Measurements from ENCODE around the gene ATP9B. TPM values are rescaled to one million over a fixed set of nuclear protein-coding genes. Genes with fewer than 3 reads are reported as not detected.
A peak's percentile ranks its signal among the peaks of the same experiment; 100 is the strongest.

Gene ATP9B
- total and polyA plus RNA-seq, 10 of the 15 experiments (the other 5 are each of a cell fraction or from before 2014, with no cell fraction given): 0.74 to 20.7 (median 12.9) TPM

- H3K4me3 ChIP-seq: no peak overlapping the region
- FAIRE-seq (no peak), ATAC-seq (no peak), DNase-seq (ENCODE audit: low read depth, low spot score) (no peak)
- H3K9me3 ChIP-seq (replicated peaks; ENCODE audit: control insufficient read depth, insufficient read depth, low read length): no peaks in the 10 kb centered on the region
- H3K27ac ChIP-seq (ENCODE audit: control insufficient read depth, insufficient read depth): no peak overlapping the region
- intact Hi-C loops (cut with micrococcal nuclease; ENCODE audit: unreplicated experiment): no loop called here
- peaks cover 10% of the 10 kb centered on the region for H3K4me1 ChIP-seq (ENCODE audit: control insufficient read depth, insufficient read depth, low read length)
- POLR2A ChIA-PET: interaction anchor here (0.7 kb wide), 1 partner anchor 16 kb away, joined by 6 read pairs; no protein-coding TSS in a partner anchor
- RAD21 ChIA-PET (ENCODE audit: unreplicated experiment): interaction anchor here (0.7 kb wide), 1 partner anchor 109 kb away, joined by 3 read pairs; no protein-coding TSS in a partner anchor
- SMC1A ChIA-PET (ENCODE audit: uncharacterized antibody, unreplicated experiment): no interaction called here
- no peaks in the 10 kb centered on the region for H3K27me3 ChIP-seq (replicated peaks in 1 of 2; ENCODE audit: control insufficient read depth in 2 of 2, insufficient read depth in 2 of 2, low read length in 1 of 2)
- H3K9ac ChIP-seq (ENCODE audit: control insufficient read depth, insufficient read depth, low read length): no peak overlapping the region
- TF ChIP-seq MLLT1 (IDR thresholded peaks at IDR 0.05): no peak
- no TSS peak for BruUV-seq (replicated peaks)
- no peaks in the 10 kb centered on the region for H4K20me1 ChIP-seq (ENCODE audit: control insufficient read depth, insufficient read depth)
- WGBS (ENCODE audit: insufficient coverage, insufficient replicate concordance, low lambda C conversion rate, missing lambda C conversion rate): 86% methylated on average over 6 of the region's 8 CpGs
- no peaks in the 10 kb centered on the region for H3K79me2 ChIP-seq (ENCODE audit: control insufficient read depth, insufficient read depth, low read length)
- in situ Hi-C loops (cut with MboI): no loop called here
- CTCF ChIA-PET: interaction anchor here (0.6 kb wide), 1 partner anchor 217 kb away, joined by 3 read pairs; no protein-coding TSS in a partner anchor
- no peaks in the 10 kb centered on the region; a peak in 3 of 4 replicates for H3K36me3 ChIP-seq (ENCODE audit: control insufficient read depth in 2 of 2, insufficient read depth in 2 of 2, low read length in 1 of 2)
- H2AFZ ChIP-seq (ENCODE audit: control insufficient read depth, low read depth, low read length): no peak overlapping the region
- no peak overlapping the region for H3K4me2 ChIP-seq (ENCODE audit: control insufficient read depth, insufficient read depth)
These were observed 285.2 kb downstream of the ATP9B start for GRCh38 chr18:79354350-79354749.

- RAD21 ChIA-PET (ENCODE audit: unreplicated experiment): no interaction called here
- DNase-seq (ENCODE audit: low read depth, low spot score) (no peak), ATAC-seq (peak; percentile 66), FAIRE-seq (no peak)
- Histone ChIP-seq H3K27me3 (replicated peaks in 1 of 2; ENCODE audit: control insufficient read depth in 2 of 2, insufficient read depth in 2 of 2, low read length in 1 of 2) (no peaks in the 10 kb centered on the region), H3K4me1 (ENCODE audit: control insufficient read depth, insufficient read depth, low read length) (peaks cover 10% of the 10 kb centered on the region), H3K27ac (ENCODE audit: control insufficient read depth, insufficient read depth) (no peak overlapping the region), H3K36me3 (ENCODE audit: control insufficient read depth in 2 of 2, insufficient read depth in 2 of 2, low read length in 1 of 2) (no peaks in the 10 kb centered on the region; a peak in 2 of 4 replicates), H2AFZ (ENCODE audit: control insufficient read depth, low read depth, low read length) (no peak overlapping the region), H3K79me2 (ENCODE audit: control insufficient read depth, insufficient read depth, low read length) (no peaks in the 10 kb centered on the region), H3K9ac (ENCODE audit: control insufficient read depth, insufficient read depth, low read length) (no peak overlapping the region), H3K4me2 (ENCODE audit: control insufficient read depth, insufficient read depth) (peak overlapping the region; percentile 57; the same call in 1 of the 2 replicates), H3K9me3 (replicated peaks; ENCODE audit: control insufficient read depth, insufficient read depth, low read length) (no peaks in the 10 kb centered on the region), H3K4me3 (0 out of 2 replicates have a peak overlapping the region, but pooled peaks have one; percentile 0), H4K20me1 (ENCODE audit: control insufficient read depth, insufficient read depth) (no peaks in the 10 kb centered on the region)
- POLR2A ChIA-PET: no interaction called here
- no TSS peak for BruUV-seq (replicated peaks)
- intact Hi-C loops (cut with micrococcal nuclease; ENCODE audit: unreplicated experiment) (no loop called here), in situ Hi-C loops (cut with MboI) (no loop called here)
- CTCF ChIA-PET: interaction anchor here (0.9 kb wide), 1 partner anchor 20 kb away, joined by 3 read pairs; no protein-coding TSS in a partner anchor
- WGBS (ENCODE audit: insufficient coverage, insufficient replicate concordance, low lambda C conversion rate, missing lambda C conversion rate): 34% methylated on average over 26 of the region's 26 CpGs
- SMC1A ChIA-PET (ENCODE audit: uncharacterized antibody, unreplicated experiment): interaction anchor here (0.6 to 1.1 kb wide), 2 partner anchors 17 to 38 kb away, joined by 3 read pairs; no protein-coding TSS in a partner anchor
- TF ChIP-seq SUZ12 (IDR thresholded peaks at IDR 0.05; ENCODE audit: unreplicated experiment): no peak
- TF ChIP-seq SMAD5 (IDR thresholded peaks at IDR 0.05; ENCODE audit: low read depth): no peak
- no peak for TF ChIP-seq ZBTB4 (CRISPR knock-in tag; IDR thresholded peaks at IDR 0.05)
- TF ChIP-seq SMARCA5 (IDR thresholded peaks at IDR 0.05): no peak
- TF ChIP-seq ZSCAN29 (IDR thresholded peaks at IDR 0.05): no peak
- TF ChIP-seq ZNF274 (IDR thresholded peaks at IDR 0.05; ENCODE audit: insufficient read depth, insufficient read length): no peak
- TF ChIP-seq ZNF217 (IDR thresholded peaks at IDR 0.05): no peak
- no peak for TF ChIP-seq SREBF2 (IDR thresholded peaks at IDR 0.05; ENCODE audit: low read length)
- no peak for TF ChIP-seq RCOR1 (conservative IDR thresholded peaks at IDR 0.05; ENCODE audit: low read depth, low read length)
- TF ChIP-seq POLR2AphosphoS5 (IDR thresholded peaks at IDR 0.05; ENCODE audit: low read length): no peak
- TF ChIP-seq BACH1 (IDR thresholded peaks at IDR 0.05; ENCODE audit: borderline replicate concordance): no peak
These were observed 286.5 kb downstream of the ATP9B start for GRCh38 chr18:79355433-79356335.
